ENCODE data around the gene ZNF227. TPM values are rescaled to one million over a fixed set of nuclear protein-coding genes. Genes with fewer than 3 reads are reported as not detected.
A peak's percentile ranks its signal among the peaks of the same experiment; 100 is the strongest.
"Not testable (repeated sequence)": the region's sequence is repeated elsewhere in the genome, so short reads cannot be mapped to it uniquely, and the experiment has no call there.

ZNF227 gene
- total RNA-seq, 3 donors from 2014 or later: 8.2 to 33.2 (median 18.7) TPM

DNA sequence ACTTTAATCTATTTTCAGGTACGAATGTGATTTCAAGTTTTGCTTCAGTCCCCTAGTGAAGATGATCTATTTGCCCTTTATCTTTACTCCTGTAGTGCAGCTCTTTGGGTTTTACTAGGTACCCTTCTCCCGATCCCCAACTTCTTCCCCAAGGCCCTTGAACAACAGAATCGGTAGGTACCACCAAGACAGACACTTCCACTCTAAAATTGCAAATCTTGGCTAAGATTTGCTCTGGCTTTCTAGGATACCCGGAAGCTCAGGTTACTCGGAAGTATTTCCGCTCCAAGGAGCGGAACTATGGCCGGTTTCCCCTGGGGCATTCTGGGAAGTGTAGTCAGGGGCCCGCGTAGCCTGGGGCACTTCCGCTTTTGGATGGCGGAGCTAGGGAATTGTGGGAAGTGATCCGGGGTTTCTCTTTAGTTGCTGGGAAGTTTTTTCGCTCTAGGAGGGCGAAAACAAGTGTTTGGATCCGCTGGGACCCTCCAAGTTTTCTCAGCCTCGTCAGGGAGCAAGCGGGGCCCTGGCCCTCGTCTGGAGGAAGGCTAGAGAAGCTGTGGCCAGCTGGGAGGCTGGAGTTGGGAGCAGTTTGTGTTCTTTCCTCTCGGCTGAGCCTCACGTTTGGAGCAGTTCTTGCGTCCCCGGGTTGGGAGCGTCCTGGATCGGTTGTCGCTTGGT lies 5.1 kb upstream of the ZNF227 start:
- intact Hi-C loops (cut with DNase I; ENCODE audit: low total_unique reads): no loop called here
- Histone ChIP-seq H3K4me1 (no peaks in the 10 kb centered on the region), H3K9me3 (peaks cover 7 to 13% of the 10 kb centered on the region in 2 donors), H3K4me3 (peak overlapping the region; percentile 66 to 83 (median 71)), H3K27me3 (no peaks in the 10 kb centered on the region), H3K36me3 (no peaks in the 10 kb centered on the region), H3K27ac (peak overlapping the region; percentile 78 to 93)
- peak; percentile 47 to 88 for DNase-seq (ENCODE audit: low spot score in 2 of 2)
- TF ChIP-seq POLR2AphosphoS5 (IDR thresholded peaks at IDR 0.05) (peak; percentile 34 to 74 (median 52)), POLR2A (IDR thresholded peaks at IDR 0.05) (no peak)
- TF ChIP-seq, protein P1, sequence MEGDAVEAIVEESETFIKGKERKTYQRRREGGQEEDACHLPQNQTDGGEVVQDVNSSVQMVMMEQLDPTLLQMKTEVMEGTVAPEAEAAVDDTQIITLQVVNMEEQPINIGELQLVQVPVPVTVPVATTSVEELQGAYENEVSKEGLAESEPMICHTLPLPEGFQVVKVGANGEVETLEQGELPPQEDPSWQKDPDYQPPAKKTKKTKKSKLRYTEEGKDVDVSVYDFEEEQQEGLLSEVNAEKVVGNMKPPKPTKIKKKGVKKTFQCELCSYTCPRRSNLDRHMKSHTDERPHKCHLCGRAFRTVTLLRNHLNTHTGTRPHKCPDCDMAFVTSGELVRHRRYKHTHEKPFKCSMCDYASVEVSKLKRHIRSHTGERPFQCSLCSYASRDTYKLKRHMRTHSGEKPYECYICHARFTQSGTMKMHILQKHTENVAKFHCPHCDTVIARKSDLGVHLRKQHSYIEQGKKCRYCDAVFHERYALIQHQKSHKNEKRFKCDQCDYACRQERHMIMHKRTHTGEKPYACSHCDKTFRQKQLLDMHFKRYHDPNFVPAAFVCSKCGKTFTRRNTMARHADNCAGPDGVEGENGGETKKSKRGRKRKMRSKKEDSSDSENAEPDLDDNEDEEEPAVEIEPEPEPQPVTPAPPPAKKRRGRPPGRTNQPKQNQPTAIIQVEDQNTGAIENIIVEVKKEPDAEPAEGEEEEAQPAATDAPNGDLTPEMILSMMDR (IDR thresholded peaks at IDR 0.05): no peak

DNA sequence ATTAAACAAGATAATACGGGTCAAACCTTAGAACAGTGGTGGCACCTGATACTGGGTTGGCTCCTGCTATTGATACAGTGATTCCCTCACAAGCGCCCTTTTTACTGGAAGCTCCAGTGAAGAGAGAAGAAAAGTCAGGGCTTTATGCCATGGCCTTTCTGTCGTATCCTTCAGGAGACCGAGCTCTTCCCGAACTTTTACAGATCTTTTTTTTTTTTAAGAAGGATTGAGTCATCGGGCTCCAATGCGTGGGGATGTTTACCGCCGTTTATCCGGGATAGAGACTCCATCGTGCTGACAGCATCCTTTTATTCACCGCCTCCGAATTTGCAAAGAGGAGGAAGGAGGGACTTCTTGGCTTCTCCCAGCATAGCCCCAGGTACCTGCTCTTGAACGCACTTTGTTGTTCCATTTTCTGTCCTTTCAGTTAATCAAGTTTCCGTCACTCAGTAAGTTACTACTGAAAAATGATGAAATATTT lies 574 bp downstream of the ZNF227 start:
- Histone ChIP-seq H3K27me3 (no peaks in the 10 kb centered on the region), H3K4me3 (peak overlapping the region; percentile 78 to 80 (median 78)), H3K4me1 (no peaks in the 10 kb centered on the region), H3K9me3 (peaks cover 13 to 19% of the 10 kb centered on the region in 2 donors), H3K36me3 (peaks cover under 1% of the 10 kb centered on the region), H3K27ac (peak overlapping the region; percentile 89 to 92)
- TF ChIP-seq POLR2AphosphoS5 (IDR thresholded peaks at IDR 0.05): no peak
- TF ChIP-seq, protein P1 (IDR thresholded peaks at IDR 0.05): no peak
- no peak for TF ChIP-seq POLR2A (IDR thresholded peaks at IDR 0.05)
- DNase-seq (ENCODE audit: low spot score in 2 of 2): no peak
- intact Hi-C loops (cut with DNase I; ENCODE audit: low total_unique reads): no loop called here

DNA sequence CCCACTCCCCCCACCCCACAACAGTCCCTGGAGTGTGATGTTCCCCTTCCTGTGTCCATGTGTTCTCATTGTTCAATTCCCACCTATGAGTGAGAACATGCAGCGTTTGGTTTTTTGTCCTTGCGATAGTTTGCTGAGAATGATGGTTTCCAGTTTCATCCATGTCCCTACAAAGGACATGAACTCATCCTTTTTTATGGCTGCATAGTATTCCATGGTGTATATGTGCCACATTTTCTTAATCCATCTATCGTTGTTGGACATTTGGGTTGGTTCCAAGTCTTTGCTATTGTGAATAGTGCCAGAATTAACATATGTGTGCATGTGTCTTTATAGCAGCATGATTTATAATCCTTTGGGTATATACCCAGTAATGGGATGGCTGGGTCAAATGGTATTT lies 7.6 kb downstream of the ZNF227 start:
- H3K36me3 ChIP-seq; H3K27me3 ChIP-seq; H3K4me1 ChIP-seq; DNase-seq (ENCODE audit: low spot score in 2 of 2); H3K4me3 ChIP-seq; H3K27ac ChIP-seq; intact Hi-C loops (cut with DNase I; ENCODE audit: low total_unique reads): not testable (repeated sequence)
- peaks cover 24 to 50% of the 10 kb centered on the region in 2 donors for H3K9me3 ChIP-seq

DNA sequence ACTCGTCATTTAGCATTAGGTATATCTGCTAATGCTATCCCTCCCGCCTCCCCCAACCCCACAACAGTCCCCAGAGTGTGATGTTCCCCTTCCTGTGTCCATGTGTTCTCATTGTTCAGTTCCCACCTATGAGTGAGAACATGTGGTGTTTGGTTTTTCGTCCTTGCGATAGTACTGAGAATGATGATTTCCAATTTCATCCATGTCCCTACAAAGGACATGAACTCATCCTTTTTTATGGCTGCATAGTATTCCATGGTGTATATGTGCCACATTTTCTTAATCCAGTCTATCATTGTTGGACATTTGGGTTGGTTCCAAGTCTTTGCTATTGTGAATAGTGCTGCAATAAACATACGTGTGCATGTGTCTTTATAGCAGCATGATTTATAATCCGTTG lies 8.4 kb downstream of the ZNF227 start:
- H3K36me3 ChIP-seq; H3K27me3 ChIP-seq; H3K4me1 ChIP-seq; intact Hi-C loops (cut with DNase I; ENCODE audit: low total_unique reads); DNase-seq (ENCODE audit: low spot score in 2 of 2); H3K4me3 ChIP-seq; H3K27ac ChIP-seq: not testable (repeated sequence)
- peaks cover 22 to 55% of the 10 kb centered on the region in 2 donors for H3K9me3 ChIP-seq

DNA sequence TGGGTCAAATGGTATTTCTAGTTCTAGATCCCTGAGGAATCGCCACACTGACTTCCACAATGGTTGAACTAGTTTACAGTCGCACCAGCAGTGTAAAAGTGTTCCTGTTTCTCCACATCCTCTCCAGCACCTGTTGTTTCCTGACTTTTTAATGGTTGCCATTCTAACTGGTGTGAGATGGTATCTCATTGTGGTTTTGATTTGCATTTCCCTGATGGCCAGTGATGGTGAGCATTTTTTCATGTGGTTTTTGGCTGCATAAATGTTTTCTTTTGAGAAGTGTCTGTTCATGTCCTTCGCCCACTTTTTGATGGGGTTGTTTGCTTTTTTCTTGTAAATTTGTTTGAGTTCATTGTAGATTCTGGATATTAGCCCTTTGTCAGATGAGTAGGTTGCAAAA lies 9.0 kb downstream of the ZNF227 start:
- peaks cover 27 to 61% of the 10 kb centered on the region in 2 donors for H3K9me3 ChIP-seq
- H3K4me1 ChIP-seq; H3K27ac ChIP-seq; DNase-seq (ENCODE audit: low spot score in 2 of 2); H3K4me3 ChIP-seq; intact Hi-C loops (cut with DNase I; ENCODE audit: low total_unique reads); H3K36me3 ChIP-seq; H3K27me3 ChIP-seq: not testable (repeated sequence)

DNA sequence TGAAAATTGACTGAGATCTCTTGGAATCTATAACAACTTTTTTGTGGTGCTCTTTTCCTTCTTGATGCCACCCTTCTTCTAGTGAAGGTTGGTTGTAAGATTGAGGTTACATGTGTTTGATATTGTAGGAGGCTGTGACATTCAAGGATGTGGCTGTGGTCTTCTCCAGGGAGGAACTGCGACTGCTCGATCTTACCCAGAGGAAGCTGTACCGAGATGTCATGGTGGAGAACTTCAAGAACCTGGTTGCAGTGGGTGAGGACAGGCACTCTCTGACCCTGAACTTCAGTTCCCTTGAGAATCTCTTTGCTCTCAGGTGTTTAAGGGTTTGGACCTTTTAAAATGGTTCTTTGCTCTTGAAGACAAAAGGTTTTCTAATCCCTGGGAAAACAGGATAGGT lies 16.0 kb downstream of the ZNF227 start:
- no peaks in the 10 kb centered on the region for H3K27me3 ChIP-seq
- H3K9me3 ChIP-seq: peaks cover 76 to 93% of the 10 kb centered on the region in 2 donors
- TF ChIP-seq POLR2AphosphoS5 (IDR thresholded peaks at IDR 0.05) (no peak), POLR2A (IDR thresholded peaks at IDR 0.05) (no peak)
- TF ChIP-seq, protein P1 (IDR thresholded peaks at IDR 0.05): no peak
- intact Hi-C loops (cut with DNase I; ENCODE audit: low total_unique reads): no loop called here
- DNase-seq (ENCODE audit: low spot score in 2 of 2): no peak
- H3K27ac ChIP-seq: no peak overlapping the region
- no peaks in the 10 kb centered on the region for H3K4me1 ChIP-seq
- H3K36me3 ChIP-seq: peaks cover 36% of the 10 kb centered on the region
- H3K4me3 ChIP-seq: peak overlapping the region in 1 of 3 donors; percentile 3
